Heart left ventricle (tissue), 13 donors: ENCODE results near the gene C2orf81.

Source experiments
- CTCF ChIP-seq, 12 donors: fragments of 200-600 bp; sonication (generic) in 4 of 12; IDR thresholded peaks; one replicate each; pipeline versions ENCODE4 v1.5.0 to v1.8.0; 2018 to 2022; ENCODE audit warnings: antibody characterized with exemption in 12 of 12, mild to moderate bottlenecking in 5 of 12
- POLR2A ChIP-seq, 2 donors: fragments of 450-650 bp; IDR thresholded peaks; one replicate each; pipeline ENCODE4 v1.6.1; 2017; ENCODE audit warnings: antibody characterized with exemption in 2 of 2, mild to moderate bottlenecking in 2 of 2, moderate library complexity in 2 of 2
- donor health status: ischemic (EF 13 %, LVEDD 7.1; RV severe dilation, severe dysfunction).
- donor health status: DM: no; HTN: yes; CAD: no.
- donor health status: DM: no; HTN: no; CAD: no.
- donor health status: ischemic (EF 25% LVEDD 6.9; RV normal size, moderate dysfunction).
- donor health status: ischemic (EF 25% LVEDD 5.7; RV mildly dilated, moderate dysfunction).
- donor health status: ischemic (EF 35%, LVEDD 5.7; RV mildly dilated, moderate dysfunction).
- donor health status: nonischemic (EF 11% LVEDD 7.7; RV severe dilation, severe dysfunction).
- donor health status: DM: yes; HTN: yes; CAD: no.
- donor health status: PGD.
- donor health status: ischemic (EF 29% LVEDD 5.4; RV normal size, mild dysfunction).
- donor health status: nonischemic (EF 23%, LVEDD 6.1; RV moderate dilation, normal function).

DNA sequence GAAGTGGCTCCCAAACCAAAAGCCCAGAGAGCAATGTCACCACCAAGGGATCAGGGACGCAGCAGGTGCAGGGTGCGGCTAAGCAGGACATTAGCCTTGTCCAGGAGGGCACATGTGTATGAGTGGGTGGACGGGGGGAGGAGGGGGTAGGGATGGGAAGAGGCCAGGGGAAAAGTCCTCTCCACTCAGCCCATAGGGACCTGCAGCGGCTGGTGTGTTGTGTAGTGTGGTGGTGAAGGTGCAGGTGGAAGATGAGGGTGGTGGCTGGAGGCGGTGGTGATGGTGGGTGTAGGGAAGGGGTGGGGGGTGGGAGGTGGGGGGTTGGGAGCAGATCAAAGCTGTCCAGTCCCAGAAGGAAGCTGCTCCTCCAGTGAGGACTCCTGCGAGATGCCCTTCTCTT lies 3.7 kb downstream of the C2orf81 start:
- TF ChIP-seq CTCF (IDR thresholded peaks at IDR 0.05) (no peak), POLR2A (IDR thresholded peaks at IDR 0.05) (no peak)
